GM12874 (cell line): Measurements from ENCODE around the gene RSRC2.

Experiments used
- CTCF ChIP-seq: IDR thresholded peaks from 2 replicates; pipeline ENCODE4 v1.5.1; 2011; ENCODE audit warnings: low read depth, mild to moderate bottlenecking, control low read depth, low read length, moderate library complexity; ENCODE audit not compliant: insufficient read depth

RSRC2 gene

DNA sequence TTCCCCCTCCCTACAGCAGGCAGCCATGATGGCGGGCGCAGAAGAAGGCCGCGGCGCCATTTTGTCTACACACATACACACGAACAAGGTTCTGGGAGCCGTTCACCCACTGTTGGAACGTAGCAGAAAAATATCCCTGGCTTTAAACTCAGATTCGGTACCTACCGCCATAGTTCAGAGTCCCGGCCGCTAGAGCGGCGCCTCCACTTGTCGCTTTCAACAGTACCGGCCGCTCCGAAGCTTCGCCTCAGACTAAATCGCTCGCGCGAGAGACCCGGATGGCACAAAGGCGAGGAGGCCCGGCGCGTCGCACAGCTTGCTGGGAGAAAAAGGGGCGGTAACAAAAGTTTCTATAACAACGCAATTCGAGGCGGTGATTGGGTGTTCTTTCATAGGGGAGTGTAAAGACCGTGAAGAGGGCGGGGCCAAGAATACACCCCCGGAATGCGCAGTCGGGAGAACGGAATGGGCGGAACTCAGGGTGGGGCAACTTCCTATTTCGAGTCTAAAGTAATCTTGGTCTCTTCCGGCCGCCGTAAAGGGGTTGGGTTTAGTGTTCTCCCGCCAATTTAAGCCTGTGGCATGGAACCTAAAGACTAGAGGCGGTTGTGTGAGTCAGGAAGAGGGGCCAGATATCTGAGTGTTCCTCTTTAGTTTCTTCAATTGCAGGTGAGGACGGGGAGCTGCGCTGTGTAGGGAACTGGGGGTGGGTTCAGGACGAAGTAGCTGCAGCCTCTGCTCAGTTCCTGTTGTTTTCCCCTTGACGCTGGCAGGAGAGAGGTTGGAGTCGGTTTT lies at the start of gene RSRC2, which contains the start of gene KNTC1:
Gene RSRC2, minus strand, starts transcription at position 254 of the 795 bp plus-strand sequence. Its CDS starts 83 bp downstream, at position 171.
Gene KNTC1, plus strand, starts transcription at position 567 of the 795 bp plus-strand sequence. CDS start 2,815 bp downstream, outside the sequence.
- no peak for TF ChIP-seq CTCF

GRCh38 chr12:122571821-122572220 lies 45.1 kb upstream of the RSRC2 start:
- TF ChIP-seq CTCF = no peak

DNA sequence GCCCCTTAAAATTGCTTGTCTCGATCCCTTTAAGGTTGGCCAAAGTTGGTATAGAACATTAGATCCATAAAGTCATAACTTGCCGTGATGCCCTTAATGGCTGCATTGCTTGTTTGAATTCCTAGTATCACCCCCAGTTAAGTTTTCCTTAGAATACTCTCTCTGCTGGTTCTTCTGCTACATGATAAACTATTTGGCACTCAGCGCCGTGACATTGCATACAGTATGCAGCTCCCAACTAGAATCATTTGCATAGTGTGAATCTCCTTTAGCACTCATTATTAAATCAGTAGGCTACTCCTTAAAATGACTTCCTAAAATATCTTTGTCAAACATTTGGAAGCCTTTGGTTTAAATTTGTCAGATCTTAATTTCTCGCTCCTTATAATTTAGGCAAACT lies 42.6 kb upstream of the RSRC2 start:
- TF ChIP-seq CTCF = no peak

GRCh38 chr12:122563361-122563760 lies 36.6 kb upstream of the RSRC2 start:
- no peak for TF ChIP-seq CTCF

GRCh38 chr12:122560138-122560537 lies 33.4 kb upstream of the RSRC2 start:
- no peak for TF ChIP-seq CTCF

DNA sequence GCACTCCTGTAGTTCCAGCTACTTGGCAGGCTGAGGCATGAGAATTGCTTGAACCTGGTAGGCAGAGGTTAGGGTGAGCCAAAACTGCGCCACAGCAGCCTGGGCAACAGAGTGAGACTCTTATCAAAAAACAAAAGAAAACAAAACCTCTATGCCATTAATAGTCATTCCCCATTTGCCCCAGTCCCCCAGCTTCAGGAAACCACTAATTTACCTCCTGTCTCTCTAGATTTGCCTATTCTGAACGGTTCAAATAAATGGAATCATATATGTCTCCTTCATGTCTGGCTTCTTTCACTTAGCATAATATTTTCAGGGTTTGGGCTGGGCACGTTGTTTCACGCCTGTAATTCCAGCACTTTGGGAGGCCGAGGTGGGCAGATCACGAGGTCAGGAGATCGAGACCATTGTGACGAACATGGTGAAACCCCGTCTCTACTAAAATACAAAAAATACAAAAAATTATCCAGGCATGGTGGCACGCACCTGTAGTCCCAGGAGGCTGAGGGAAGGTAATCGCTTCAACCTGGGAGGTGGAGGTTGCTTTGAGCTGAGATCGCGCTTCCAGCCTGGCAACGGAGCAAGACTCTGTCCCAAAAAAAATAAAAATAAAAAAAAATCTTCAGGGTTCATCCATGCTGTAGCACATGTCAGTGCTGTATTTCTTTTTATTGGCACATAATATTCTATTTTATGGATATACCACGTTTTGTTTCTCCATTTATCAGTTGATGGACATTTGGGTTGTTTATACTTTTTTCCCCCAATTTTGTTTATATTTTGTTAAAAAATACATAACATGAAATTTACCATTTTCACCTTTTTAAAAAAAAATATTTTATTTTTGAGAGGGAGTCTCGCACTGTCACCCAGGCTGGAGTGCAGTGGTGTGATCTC lies 32.3 kb upstream of the RSRC2 start:
- TF ChIP-seq CTCF = no peak

DNA sequence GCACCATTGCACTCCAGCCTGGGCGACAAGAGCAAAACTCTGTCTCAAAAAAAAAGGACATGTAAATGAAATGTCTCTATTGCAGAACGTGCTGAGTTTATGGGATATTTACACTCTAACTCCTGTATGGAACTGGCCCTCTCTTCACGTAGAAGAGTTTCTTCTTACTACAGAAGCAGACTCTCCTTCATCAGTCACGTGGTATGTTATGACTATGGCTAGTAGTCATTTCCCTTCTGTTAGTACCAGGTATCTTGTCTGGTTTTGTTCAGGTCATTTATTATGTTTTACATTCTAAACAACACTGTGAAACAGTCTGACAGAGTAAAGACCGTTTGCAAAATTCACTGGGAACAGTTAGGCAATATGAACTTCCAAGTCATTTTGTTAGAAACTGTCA lies 20.6 kb upstream of the RSRC2 start:
- TF ChIP-seq CTCF = no peak
